ELR (cell line): ENCODE data around the gene TRIP13.

Experiments
- DNase-seq: peaks from one replicate; pipeline ENCODE4 v3.0.0-alpha.2; 2015; ENCODE audit warnings: low read depth

The TRIP13 gene

DNA sequence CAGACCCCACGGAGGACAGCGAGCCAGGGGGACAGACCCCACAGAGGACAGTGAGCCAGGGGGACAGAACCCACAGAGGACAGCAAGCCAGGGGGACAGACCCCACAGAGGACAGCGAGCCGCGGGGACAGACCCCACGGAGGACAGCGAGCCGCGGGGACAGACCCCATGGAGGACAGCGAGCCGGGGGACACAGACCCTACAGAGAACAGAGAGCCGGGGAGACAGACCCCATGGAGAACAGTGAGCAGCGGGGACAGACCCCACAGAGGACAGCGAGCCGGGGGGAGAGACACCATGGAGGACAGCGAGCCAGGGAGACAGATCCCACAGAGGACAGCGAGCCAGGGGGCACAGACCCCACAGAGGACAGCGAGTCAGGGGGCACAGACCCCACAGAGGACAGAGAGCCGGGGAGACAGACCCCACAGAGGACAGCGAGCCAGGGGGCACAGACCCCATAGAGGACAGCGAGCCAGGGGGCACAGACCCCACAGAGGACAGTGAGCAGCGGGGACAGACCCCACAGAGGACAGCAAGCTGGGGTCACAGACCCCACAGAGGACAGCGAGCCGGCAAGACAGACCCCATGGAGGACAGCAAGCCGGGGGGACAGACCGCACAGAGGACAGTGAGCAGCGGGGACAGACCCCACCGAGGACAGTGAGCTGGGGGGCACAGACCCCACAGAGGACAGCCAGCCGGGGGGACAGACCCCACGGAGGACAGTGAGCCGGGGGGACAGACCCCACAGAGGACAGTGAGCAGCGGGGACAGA is 37.5 kb upstream of the TRIP13 start:
- DNase-seq, result no peak

DNA sequence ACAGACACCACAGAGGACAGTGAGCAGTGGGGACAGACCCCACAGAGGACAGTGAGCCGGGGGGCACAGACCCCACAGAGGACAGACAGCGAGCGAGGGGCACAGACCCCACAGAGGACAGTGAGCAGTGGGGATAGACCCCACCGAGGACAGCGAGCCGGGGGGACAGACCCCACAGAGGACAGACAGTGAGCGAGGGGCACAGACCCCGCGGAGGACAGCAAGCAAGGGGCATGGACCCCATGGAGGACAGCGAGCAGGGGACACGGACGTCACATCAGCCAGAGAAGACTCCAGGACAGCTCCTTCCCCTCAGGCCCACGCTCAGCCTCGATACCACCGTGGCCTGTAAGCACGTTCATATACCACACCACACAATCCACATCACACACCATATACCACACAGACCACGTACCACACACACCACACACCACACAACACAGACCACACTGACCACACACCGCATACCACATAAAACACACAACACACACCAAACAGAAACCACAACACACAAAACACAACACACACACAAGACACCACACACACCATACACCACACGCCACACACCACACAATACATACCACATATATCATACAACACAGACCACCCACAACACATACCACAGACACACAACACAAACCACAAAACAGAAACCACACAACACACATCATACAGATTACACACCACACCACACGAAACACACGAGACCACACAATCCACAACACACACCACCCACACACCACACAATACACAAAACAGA is 36.7 kb upstream of the TRIP13 start:
- DNase-seq, result peak; percentile 20

DNA sequence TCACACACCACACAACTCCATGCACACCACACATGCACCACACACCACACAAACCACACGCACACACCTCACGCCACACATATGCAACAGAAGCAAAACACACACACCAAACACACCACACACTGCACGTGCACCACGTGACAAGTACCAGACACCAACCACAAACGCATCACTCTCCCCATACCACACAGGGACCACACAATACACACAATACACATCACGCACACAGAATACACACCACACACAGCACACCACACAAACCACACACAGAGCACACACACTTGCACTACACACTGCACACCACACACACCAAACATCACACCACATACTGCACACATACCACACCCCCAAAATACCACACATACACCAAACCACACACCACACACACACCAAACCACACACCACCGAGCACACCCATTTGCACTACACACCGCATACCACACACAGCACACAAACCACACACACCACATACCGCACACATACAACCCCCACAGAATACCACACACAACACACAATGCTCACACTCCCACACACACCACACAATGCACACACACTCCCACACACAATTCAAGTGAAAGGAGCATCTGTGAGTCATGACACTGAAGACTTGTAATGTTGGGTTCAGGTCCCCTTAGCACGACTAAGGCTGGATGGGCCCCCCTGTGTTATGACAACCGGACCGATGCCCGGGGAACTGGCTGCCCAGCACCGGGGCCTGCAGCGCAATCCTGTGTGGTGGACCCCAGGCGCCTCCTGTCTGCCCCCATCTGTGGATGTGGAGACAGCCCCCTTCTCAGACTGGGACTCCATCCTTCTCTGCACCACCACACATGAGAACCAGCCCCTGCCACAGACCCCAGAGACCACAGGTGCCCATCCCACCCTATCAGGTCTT is 35.9 kb upstream of the TRIP13 start:
- no peak for DNase-seq

DNA sequence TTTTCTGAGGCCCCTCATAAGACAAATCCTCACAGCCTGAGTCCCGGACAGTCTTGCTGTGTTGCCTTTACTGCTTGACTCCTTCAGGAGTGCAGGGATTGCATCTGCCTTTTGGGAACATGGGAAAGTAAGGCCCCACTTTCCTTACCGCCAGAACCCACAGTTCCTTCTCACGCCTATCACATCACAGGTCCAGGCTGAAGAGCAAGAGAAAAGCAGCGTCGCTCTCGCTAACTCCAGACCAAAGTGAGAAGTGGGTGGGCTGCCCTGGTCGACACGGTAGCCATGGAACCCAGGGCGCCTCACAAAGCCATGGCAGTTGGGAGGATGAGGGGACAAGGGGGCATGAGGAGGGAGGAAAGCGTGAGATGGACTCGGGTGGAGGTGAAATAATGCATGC is 34.0 kb upstream of the TRIP13 start:
- DNase-seq, result no peak

DNA sequence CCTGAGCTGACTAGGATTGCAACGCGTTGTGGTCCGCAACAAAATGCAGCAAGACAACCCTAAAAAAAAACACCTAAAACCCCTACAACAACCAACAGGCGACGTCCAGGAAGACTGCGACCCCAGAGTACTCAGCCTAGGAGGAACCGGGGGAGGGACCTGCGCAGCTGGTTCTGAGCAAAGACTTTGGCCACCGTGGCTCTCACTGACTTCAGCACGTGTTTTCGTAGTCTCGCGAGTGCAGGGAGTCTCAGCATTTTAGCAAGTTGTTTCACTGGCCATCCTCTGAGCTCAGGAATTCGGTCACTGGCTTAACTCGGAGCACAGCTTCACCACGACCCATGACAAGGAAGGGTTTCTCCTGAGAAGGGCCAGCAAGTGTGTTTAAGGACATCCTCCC is 33.3 kb upstream of the TRIP13 start:
- DNase-seq, result no peak

DNA sequence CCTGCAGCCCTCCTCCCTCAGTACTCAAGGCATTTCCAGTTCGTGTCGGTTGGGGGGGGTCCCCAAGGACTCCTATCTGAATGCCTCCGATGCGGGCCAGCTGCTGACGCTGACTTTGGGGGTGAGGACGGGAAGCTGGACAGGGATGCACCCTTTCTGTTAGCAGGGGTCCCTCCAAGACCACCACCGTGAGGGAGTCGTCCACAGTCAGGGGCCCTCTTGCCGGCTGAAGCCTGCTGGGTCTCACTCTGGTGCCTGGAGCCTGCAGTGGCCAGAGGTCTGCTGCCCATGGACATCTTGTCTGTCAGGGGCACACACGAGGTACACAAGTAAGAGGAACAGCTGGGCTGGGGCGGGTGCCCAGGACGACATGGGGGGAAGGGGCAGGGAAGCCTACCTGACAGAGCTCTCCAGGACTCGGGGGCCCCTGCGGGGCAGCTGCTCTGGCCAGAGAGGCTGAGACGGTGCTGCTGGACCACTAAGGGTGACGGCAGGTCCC is 32.8 kb upstream of the TRIP13 start:
- DNase-seq, result no peak

DNA sequence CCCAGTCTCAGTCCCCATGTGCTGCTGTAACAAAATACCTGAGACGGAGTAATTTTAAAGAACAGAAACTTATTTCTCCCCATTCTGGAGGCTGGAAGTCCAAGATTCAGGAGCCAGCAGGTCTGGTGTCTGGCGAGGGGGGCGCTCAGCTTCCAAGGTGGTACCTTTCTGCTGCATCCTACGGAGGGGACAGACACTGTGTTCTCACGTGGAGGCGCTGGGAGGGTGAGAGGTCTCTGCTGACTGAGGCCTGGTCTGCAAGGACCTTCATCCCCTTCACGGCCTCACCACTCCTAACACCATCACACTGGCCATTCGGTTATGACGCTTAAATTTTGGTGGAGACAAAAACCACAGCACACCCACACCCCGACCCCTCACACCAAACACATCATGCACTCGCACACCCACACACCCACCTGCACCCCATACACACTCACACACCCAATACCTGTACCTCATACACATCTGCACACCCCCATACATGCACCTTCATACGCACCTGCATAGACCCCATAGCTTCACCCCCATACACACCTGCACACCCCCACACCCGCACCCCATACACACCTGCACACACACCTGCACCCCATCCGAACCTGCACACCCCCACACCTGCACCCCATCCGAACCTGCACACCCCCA is 32.1 kb upstream of the TRIP13 start:
- no peak for DNase-seq

DNA sequence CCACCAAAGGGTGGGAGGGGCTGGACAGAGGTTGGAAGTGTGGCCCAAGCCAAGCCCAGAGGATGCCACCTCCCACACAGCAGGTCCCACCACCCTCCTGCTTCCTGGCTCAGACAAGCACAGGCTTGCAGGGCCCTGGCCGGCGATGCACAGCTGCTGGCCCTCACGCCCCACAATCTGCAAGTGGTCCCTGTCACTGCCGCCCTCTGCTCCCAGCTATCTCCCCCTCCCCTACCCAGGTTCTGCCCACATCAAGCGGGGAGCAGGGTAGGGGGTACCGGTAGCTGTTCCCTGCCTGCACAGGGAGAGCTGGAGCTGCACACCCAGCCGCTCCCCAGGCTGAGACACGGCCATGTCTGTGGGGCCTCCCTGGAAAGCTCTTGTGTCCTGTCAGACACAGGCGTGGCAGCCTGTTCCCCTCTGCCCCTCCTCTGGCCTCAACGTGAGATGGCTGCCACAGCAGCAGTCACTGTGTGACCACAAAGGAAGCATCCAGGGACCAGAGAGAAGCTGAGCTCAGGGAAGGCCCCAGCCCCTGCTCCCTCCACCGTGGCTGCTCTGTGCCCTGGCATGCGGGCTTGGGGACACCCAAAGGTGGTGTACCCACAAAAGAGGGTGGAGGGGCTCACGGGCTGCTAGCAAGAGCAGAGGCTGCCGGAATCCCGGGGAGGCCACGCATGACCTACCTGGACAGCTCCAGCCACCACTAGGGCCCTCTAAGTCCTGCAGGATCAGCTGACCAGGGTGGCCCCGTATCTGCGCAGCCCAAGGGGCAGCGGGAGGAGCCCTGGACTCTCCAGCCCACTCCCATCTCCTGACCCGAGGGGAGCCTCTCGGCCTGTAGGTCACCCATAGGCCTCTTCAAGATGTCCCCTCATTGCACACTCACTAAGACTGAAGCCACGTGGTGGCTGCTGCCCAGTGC is 31.0 kb upstream of the TRIP13 start:
- DNase-seq, result no peak

DNA sequence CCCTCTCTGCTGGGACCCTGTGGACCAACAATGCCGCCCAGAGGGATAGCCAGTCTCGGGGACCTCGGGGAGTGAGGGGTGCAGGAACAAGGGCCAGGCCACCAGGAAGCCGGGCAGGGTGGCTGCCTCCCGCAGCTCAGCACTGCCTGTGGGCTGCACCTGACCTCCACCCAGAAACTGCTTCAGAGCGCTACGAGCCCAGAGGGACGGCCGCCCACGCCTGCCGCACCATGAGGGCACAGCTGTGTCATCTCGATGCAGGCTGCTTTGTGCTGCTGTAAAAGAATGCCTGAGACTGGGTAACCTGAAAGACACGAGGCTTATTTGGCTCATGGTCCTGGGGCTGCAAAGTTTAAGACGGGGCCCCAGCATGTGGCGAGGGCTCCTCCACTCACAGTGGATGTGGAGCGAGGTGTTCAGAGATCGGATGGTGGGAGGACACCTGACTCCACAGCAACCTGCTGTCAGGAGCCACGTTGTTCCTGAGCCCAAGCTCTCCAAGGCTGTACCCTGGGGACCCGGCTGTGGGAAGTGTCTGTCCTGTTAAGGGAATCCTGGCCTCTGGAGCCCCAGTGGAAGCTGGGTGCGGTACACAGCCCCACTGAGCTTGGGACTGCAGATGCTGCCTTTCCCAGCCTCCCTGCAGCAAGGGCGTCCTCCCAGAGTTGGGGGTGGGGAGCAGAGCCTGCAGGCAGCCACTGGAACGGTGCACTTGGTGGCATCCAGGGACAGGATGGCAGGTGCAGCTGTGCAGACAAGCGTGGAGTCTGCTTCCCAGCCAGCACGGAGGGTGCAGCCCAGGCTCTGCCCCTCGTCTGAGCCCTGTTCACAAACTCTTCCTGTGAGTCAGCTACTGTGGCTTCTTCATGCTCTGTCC is 30.1 kb upstream of the TRIP13 start:
- peak; percentile 66 for DNase-seq

DNA sequence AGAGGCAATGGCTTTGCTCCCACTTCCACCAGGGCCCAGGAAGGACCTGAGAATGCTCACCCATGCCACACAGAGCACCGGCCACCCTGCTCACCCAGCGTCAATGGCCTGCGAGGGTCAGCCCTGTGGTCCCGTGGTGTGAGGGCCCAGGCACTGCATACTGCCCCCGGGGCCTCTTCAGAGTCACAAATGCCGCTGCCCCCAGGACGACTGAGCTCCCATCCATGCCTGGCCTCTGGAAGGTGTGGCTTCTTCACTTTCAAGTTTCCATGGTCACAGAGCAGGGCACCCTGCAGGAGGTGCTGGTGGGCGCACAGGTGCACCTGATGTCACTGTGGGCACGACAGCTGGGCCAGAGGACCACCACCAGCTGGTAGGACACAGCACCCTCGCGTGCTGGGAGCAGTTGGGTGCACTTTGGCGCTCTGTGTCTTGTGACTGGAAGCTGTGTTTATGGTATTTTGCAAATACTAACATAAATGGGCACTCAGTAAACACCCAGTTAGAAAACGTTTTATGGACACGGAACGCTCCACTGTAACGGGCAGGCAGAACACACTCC is 29.4 kb upstream of the TRIP13 start:
- DNase-seq, result no peak

DNA sequence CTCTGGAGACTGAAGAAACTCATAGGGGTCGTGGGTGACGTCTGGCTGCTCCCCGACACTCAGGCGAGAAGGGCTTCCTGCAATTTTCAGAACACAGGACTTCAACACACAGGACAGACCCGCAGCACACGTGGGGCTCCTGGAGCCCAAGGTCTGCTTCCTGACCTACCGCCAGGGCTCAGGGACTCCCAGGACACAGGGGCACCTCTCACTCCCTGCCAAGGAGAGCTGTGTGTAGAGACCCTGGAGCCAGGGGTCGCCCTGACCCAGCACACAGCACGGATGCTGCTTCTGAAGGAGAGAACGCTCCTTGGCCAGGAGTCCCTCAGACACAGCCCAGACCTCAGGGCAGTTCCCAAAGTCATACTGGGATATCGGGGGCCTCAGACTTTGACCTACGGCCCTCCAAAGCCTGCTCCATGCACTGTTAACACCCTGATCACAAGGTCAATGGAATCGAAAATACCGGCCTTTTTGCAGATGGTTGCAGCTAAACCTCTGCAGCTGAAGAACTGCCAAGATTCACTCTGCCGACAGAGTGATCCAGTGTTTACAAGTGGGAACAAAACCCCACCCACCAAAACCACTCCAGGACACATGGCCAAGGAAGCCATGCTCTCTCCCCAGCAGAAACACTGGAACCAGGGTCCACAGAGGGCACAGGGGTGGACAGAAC is 28.1 kb upstream of the TRIP13 start:
- no peak for DNase-seq

DNA sequence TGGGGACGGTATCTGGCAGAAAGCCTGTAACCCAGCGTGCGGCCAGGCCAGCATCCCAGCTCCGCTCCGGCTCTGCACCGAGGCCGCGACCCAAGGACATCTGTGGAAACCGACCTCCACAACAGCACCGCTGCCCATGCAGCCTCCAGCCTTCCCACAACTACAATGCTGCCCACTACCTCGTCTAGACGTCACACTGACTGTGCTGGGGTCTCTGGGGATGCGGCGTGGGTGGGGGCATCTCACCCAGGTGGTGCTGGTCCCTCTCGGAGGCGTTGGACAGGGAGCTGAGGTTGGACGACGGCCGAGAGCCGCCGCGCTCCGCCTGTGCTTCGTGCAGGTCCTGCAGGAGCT is 27.5 kb upstream of the TRIP13 start:
- no peak for DNase-seq

DNA sequence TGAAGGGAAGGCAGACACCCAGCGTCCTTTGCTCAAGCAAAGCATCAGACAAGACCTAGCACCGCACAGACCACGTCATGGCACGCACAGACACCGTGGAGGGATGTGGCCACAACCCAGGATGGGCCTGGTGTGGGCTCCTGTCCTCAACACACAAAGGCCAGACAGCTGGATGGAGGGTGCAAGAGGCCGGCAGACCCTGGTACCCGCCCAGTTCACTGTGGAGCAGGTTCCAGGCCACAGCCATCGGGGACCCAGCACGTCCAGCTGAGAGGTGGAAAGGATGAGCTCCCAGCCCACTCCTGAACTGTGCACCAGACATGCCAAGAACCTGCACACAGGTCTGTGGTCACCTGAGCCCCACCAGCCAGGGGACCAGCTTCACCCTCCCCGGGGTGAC is 26.9 kb upstream of the TRIP13 start:
- DNase-seq, result no peak

DNA sequence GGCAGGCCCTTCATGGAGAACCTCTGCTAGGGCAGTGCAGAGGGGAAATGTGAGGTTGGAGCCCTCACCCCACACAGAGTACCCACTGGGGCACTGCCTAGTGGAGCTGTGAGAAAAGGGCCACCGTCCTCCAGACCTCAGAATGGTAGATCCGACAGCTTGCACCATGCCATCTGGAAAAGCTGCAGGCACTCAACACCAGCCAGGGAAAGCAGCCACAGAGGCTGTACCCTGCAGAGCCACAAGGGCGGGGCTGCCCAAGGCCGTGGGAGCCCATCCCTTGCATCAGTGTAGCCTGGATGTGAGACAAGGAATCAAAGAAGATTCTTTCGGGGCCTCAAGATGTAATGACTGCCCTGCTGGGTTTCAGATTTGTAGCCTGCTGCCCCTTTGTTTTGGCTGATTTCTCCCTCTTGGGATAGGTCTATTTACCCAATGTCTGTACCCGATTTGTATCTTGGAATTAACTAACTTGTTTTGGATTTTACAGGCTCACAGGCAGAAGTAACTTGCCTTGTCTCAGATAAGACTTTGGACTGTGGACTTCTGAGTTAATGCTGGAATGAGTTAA is 25.3 kb upstream of the TRIP13 start:
- no peak for DNase-seq

DNA sequence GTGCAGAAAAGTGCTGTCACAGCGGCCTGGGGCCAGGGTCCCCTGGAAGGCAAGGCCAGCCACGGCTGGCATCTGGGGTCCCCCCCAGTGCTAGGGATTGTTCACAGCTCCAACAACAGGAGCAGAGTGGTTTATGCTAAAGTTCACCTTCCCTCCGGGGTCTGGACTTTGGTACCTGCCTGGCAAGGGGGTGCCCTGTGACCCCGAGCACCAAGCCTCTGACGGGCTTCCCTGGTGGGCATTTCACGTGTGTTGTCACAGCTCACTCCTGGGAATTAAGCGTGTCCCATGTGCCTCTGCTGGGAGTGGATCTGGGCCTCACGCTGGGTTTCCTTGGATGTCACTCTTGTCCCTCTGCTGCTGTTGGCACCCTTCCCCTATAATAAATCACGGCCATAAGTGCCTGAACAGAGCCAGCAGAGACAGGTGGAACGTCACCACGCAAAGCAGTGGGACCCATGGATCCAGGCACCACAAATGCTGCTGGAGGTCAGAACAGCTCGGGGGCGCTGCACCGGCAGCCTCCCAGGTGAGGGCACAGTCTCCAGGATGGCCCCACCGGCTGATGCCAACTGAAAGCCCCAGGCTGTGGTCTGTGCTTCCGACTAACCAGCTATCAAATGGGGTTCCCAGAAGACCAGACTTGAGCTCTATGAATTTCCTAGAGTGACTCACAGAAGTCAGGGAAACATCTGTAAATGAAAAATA is 24.1 kb upstream of the TRIP13 start:
- no peak for DNase-seq

DNA sequence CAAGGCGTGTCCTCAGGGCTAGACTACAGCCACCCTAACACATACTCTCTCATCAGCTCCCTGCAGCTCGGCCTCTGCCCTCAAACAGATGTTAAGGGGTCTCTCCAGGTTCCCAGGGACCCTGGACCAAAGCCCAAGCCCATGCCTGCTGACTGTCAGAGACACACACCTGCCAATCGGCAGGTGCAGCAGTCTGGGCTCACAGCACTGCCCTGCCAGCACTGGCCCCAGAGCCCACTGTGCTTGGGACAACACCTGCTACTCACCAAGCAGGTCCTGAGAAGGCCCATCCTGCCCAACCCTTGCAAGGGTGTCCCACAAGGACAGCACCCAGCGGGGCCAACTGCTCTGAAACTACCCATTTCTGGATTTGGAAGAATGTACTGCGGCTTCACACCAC is 21.7 kb upstream of the TRIP13 start:
- no peak for DNase-seq

DNA sequence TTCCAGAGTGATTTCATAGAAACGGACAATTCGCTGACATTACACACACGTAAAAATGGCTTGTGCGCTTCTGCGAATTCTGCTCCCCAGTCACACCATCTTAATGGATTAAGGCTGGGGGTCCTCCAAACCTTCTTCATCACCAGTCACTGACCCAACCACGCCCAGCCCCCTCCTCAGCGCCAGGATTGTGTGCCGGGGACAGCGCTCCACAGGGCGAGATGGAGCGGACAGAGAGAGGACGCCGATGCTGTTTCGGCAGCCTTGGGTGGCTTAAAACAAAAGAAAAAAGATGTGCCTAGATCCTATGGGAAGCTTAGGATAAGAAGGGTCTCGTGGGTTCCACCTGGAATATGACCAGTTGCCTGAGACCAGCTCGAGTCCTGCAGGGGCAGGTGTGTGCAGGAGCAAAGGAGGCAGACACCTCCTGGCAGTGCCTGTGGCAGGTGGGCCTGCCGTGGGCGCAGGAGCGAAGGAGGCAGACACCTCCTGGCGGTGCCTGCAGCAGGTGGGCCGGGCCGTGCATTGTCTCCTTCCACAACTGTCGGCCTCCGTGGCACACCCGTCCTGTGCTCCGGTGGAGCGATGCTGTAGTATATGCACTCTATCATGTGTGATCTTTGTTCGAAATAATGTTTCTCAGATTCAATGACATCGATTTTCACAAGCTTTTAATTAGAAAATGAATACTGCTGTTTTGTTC is 20.9 kb upstream of the TRIP13 start:
- DNase-seq, result no peak
